ENCODE data around the gene CREB3.

DNA sequence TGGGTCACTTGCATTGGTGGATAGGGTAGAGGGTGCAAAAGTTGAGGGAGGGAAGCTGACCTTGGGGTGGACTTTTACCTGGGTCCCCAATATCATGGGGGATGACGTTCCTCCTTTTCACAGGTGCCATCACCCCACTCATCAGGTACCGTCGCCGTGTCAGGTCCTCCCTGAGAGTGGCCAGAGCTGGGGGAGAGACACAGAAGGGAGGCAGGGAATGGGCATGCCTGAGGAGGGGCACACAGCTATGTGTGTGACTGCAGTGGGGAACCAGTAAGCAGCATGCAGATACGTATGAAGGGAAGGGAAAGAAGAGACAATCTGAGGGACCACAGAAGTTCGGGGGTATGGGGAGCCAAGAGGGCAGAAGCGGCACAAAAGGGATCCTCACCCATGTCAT is 6.5 kb downstream of the CREB3 start:
- TF ChIP-seq, protein P1, sequence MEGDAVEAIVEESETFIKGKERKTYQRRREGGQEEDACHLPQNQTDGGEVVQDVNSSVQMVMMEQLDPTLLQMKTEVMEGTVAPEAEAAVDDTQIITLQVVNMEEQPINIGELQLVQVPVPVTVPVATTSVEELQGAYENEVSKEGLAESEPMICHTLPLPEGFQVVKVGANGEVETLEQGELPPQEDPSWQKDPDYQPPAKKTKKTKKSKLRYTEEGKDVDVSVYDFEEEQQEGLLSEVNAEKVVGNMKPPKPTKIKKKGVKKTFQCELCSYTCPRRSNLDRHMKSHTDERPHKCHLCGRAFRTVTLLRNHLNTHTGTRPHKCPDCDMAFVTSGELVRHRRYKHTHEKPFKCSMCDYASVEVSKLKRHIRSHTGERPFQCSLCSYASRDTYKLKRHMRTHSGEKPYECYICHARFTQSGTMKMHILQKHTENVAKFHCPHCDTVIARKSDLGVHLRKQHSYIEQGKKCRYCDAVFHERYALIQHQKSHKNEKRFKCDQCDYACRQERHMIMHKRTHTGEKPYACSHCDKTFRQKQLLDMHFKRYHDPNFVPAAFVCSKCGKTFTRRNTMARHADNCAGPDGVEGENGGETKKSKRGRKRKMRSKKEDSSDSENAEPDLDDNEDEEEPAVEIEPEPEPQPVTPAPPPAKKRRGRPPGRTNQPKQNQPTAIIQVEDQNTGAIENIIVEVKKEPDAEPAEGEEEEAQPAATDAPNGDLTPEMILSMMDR (IDR thresholded peaks at IDR 0.05): no peak
- TF ChIP-seq POLR2A (IDR thresholded peaks at IDR 0.05): no peak

All from adrenal gland (tissue), 5 donors.